Measurements from ENCODE around the gene TLCD4.
"Not testable (repeated sequence)": the region's sequence is repeated elsewhere in the genome, so short reads cannot be mapped to it uniquely, and the experiment has no call there.

Gene TLCD4

GRCh38 chr1:95117207-95118066, at the start of gene TLCD4:
Gene TLCD4 (plus strand): TSS chr1:95117355. CDS start chr1:95143902, 26,547 bp downstream.
- peak; percentile 34 for DNase-seq (ENCODE audit: low read depth)

GRCh38 chr1:95067568-95067967, 49.6 kb upstream of the TLCD4 start:
- no peak for DNase-seq (ENCODE audit: low read depth)

GRCh38 chr1:95068956-95069709, 48.0 kb upstream of the TLCD4 start:
- DNase-seq (ENCODE audit: low read depth): no peak

GRCh38 chr1:95069710-95070093, 47.5 kb upstream of the TLCD4 start:
- DNase-seq (ENCODE audit: low read depth): no peak

GRCh38 chr1:95071539-95071938, 45.6 kb upstream of the TLCD4 start:
- no peak for DNase-seq (ENCODE audit: low read depth)

- no peak for DNase-seq (ENCODE audit: low read depth)
These were observed 45.0 kb upstream of the TLCD4 start for GRCh38 chr1:95072117-95072516.

- peak; percentile 87 for DNase-seq (ENCODE audit: low read depth)
These were observed 44.4 kb upstream of the TLCD4 start, which contains the start of gene ALG14 for GRCh38 chr1:95072532-95073419. Gene ALG14 (minus strand): TSS chr1:95072951. CDS start chr1:95072898, 53 bp downstream.

GRCh38 chr1:95073446-95073845, 43.7 kb upstream of the TLCD4 start:
- no peak for DNase-seq (ENCODE audit: low read depth)

- no peak for DNase-seq (ENCODE audit: low read depth)
These were observed 41.1 kb upstream of the TLCD4 start for GRCh38 chr1:95076034-95076433.

- no peak for DNase-seq (ENCODE audit: low read depth)
These were observed 36.7 kb upstream of the TLCD4 start for GRCh38 chr1:95080446-95080845.

- DNase-seq (ENCODE audit: low read depth): no peak
These were observed 36.3 kb upstream of the TLCD4 start for GRCh38 chr1:95080879-95081278.

- peak; percentile 6 for DNase-seq (ENCODE audit: low read depth)
These were observed 32.6 kb upstream of the TLCD4 start for GRCh38 chr1:95084317-95085176.

- DNase-seq (ENCODE audit: low read depth): no peak
These were observed 31.8 kb upstream of the TLCD4 start for GRCh38 chr1:95085376-95085775.

GRCh38 chr1:95086949-95087533, 30.1 kb upstream of the TLCD4 start:
- no peak for DNase-seq (ENCODE audit: low read depth)

- no peak for DNase-seq (ENCODE audit: low read depth)
These were observed 28.9 kb upstream of the TLCD4 start for GRCh38 chr1:95088303-95088702.

- DNase-seq (ENCODE audit: low read depth): no peak
These were observed 27.4 kb upstream of the TLCD4 start for GRCh38 chr1:95089650-95090287.

- not testable (repeated sequence) for DNase-seq (ENCODE audit: low read depth)
These were observed 25.9 kb upstream of the TLCD4 start for GRCh38 chr1:95091290-95091689.

GRCh38 chr1:95092891-95093290, 24.3 kb upstream of the TLCD4 start:
- not testable (repeated sequence) for DNase-seq (ENCODE audit: low read depth)

GRCh38 chr1:95093296-95093695, 23.9 kb upstream of the TLCD4 start:
- DNase-seq (ENCODE audit: low read depth): no peak

GRCh38 chr1:95094923-95095322, 22.2 kb upstream of the TLCD4 start:
- no peak for DNase-seq (ENCODE audit: low read depth)

Data from stimulated activated CD4-positive, alpha-beta T cell treated with anti-CD3 and anti-CD28 coated beads, Interleukin-2, amount 100 ng/mL, for 4 hours (primary cell).